Subcutaneous adipose tissue (tissue), 4 donors: Measurements from ENCODE around the gene CIAPIN1. TPM values are rescaled to one million over a fixed set of nuclear protein-coding genes. Genes with fewer than 3 reads are reported as not detected.

Experiments used
- total RNA-seq, 4 donors: library from RNA; depleted of rRNA; stranded (reverse); fragments of >200 nt; gene quantifications; one replicate each; pipeline ENCODE4 v1.1.0, GENCODE V29; 2016
- TF ChIP-seq, protein P1 (sequence below): fragments of 450-650 bp; IDR thresholded peaks from one replicate; pipeline ENCODE4 v1.5.1; 2016; ENCODE audit warnings: low read depth, mild to moderate bottlenecking, control low read depth, antibody characterized with exemption, moderate library complexity

Gene CIAPIN1
- total RNA-seq, 4 donors from 2014 or later: 18.5 to 36.7 (median 20.6) TPM

DNA sequence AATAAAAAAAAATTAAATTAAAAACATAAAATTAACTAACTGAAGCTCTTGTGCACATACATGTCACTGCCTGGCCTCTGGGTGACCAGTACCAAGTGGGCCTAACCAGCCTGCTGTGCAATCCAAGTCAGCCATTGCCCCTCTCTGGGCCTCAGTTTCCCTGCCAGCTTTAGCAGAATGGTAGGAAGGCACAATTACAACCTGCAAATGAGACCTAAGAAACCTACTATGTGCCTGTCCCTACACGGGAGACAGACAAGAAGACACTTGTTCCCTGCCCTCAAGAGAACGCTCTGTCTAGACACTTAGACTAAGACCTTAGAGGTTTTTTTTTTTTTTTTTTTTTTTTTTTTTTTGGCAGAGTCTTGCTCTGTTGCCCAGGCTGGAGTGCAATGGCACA, 1.7 kb downstream of the CIAPIN1 start:
- TF ChIP-seq, protein P1, sequence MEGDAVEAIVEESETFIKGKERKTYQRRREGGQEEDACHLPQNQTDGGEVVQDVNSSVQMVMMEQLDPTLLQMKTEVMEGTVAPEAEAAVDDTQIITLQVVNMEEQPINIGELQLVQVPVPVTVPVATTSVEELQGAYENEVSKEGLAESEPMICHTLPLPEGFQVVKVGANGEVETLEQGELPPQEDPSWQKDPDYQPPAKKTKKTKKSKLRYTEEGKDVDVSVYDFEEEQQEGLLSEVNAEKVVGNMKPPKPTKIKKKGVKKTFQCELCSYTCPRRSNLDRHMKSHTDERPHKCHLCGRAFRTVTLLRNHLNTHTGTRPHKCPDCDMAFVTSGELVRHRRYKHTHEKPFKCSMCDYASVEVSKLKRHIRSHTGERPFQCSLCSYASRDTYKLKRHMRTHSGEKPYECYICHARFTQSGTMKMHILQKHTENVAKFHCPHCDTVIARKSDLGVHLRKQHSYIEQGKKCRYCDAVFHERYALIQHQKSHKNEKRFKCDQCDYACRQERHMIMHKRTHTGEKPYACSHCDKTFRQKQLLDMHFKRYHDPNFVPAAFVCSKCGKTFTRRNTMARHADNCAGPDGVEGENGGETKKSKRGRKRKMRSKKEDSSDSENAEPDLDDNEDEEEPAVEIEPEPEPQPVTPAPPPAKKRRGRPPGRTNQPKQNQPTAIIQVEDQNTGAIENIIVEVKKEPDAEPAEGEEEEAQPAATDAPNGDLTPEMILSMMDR: no peak

DNA sequence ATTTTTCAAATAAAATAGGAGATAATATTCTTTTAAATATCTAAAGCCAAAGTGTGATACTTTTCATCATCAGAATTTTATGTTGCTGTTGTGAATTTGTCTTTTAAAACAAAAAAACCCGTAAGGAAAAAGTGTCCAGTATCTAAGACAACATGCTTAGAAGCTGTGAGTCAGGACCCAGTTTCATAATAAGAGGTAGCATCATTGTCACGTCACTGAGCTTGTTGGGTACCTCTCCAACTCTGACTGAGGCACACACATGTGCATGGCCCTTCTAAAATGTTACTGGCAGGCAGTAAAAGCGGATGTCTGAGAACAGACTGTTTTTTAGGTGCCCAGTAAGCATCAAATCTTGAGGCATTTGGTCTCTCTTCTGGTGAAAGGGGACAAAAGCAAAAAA, 2.5 kb downstream of the CIAPIN1 start:
- TF ChIP-seq, protein P1: no peak

DNA sequence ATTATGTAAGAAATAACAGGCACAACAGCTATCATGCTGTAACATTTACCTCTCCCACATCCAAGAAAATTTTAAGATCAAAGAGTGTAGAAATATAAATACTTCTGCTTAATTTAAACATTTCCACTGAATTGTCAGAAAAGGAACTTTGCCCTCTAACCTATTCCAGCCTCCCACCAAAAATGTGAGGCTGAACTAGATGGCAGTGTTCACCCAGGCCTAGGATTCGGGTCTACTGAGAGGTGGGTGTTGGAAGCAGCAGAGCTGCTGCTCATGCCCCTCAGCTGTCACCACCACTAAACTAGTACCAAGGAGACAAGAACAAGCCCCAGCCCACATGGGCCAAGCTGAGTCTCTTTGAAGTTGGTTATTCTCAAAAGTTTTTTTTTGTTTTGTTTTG, 11.3 kb downstream of the CIAPIN1 start:
- TF ChIP-seq, protein P1: no peak

DNA sequence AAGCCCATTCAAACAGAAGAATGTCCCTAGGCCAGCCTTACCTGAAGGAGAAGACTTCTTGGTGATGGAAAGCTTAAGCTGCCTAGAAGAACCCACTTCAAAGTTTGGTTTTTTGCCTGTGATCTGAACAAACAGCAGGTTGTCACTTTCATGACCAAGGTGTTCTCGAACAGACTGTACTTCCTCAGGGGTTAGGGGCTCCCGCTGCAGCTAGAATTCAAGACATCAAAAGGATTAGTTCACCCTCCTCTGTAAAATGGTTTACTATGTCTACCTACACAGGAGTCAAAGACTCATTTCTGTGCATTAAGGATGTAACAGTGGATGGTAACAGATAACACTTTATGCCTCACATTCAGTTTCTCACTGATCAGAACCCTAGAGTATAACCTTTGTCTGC, 13.2 kb downstream of the CIAPIN1 start:
- TF ChIP-seq, protein P1: no peak

DNA sequence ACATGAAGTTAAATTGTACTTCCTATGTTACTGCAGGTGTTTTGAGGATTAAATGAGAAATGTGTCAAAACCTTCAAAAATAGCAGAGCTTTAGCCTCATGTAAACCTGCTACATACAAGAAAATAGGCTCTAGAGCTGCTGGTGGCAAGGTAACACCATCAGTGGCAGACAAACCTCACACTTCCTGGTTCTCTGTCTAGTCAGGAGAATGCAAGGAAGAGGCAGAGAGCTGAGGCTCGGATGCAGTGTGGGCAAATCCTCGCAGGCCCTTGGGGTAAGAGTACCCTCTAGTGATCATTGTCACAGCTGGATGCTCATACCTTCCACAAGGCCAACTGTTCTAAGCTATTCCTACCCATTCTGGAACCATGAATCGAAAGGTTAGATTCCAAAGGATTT, 14.2 kb downstream of the CIAPIN1 start:
- TF ChIP-seq, protein P1: no peak

DNA sequence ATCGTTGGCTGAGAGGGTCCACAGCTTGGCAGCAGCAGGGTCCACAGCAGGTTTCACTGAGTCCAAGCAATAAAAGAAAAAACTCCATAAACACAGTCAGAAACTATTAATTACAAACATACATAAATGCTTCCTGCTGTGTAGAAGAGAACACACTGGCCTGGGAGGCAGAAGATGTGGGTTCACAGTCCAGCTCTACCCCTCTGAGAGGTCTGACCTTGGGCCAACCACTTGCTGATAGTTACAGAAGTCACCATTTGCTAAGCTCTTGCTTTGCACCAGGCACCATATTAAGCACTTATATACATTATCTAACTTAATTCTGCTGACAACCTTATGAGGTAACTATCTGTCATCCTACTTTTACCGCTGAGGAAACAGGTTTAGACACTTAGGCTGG, 14.7 kb downstream of the CIAPIN1 start:
- TF ChIP-seq, protein P1: no peak

DNA sequence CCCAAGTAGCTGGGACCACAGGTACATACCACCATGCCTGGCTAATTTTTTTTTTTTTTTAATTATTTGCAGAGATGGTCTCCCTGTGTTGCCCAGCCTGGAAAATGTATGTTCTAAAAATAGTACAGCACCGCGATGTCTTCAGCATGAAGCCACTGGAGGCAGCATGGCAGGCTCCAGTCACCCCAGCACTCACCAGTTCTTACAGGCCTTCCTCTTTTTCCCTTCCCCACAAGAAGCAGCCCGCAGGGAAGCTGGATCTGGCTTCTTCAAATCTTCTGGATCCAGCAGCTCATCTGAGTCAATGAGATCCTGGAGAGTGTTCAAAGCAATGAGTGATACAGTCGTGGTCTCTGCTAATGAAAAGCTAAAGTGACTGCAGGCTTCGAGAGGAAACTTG, 16.2 kb downstream of the CIAPIN1 start:
- TF ChIP-seq, protein P1: no peak

DNA sequence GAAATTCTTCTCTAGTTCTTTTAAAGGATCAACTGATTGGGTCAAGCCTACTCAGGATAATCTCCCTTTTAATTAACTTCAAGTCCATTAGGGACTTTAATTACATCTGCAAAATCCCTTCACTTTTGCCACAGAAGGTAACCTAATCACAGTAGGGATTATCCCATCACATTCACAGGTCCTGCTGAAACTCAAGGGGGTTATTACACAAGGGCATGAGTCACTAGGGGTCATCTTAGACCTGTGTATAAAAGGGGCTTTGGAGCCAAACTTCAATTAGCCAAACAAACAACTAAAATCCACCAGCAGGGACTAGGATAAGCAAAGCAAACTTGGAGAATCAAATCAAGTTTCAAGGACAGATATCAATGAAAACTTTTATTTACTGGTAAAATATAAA, 19.4 kb downstream of the CIAPIN1 start:
- TF ChIP-seq, protein P1: no peak
